IMR-90 (cell line): ENCODE data around the gene VCPKMT. TPM values are rescaled to one million over a fixed set of nuclear protein-coding genes. Genes with fewer than 3 reads are reported as not detected.

Experiments
- ATAC-seq: fragments of 200-7000 bp; cut with Tn5 transposase; 2 replicates; pipeline ENCODE4 v1.9.1; 2020; ENCODE audit warnings: low read depth, mild to moderate bottlenecking, moderate library complexity
- BruUV-seq: library from RNA; stranded (reverse); fragments of 400-500 nt; replicated peaks from 2 replicates; lab custom pipeline; 2021; lab: Mats Ljungman, UMichigan
- CTCF ChIA-PET: fragments of 300-600 bp; formaldehyde crosslinking; extraction: SDS; loops from one replicate; lab custom pipeline; 2021; ENCODE audit warnings: antibody characterized with exemption; lab: Yijun Ruan, JAX
- POLR2A ChIA-PET: fragments of 300-600 bp; sonication (Branson Sonifier 250); formaldehyde crosslinking; loops from one replicate; lab custom pipeline; 2022; ENCODE audit warnings: antibody characterized with exemption; ENCODE audit not compliant: unreplicated experiment; lab: Charles Lee
- DNase-seq: peaks from one replicate; pipeline ENCODE4 v3.0.0; 2013
- H2AFZ ChIP-seq: replicated peaks from 2 replicates; pipeline ENCODE3; 2013; ENCODE audit warnings: low read length, mild to moderate bottlenecking; ENCODE audit not compliant: poor library complexity
- H2AK5ac ChIP-seq: 2 replicates; pipeline ENCODE4 v1.6.1; 2013; ENCODE audit warnings: low read depth, low read length, inconsistent platforms
- H2AK9ac ChIP-seq: replicated peaks from 2 replicates; pipeline ENCODE3; 2013; ENCODE audit warnings: mild to moderate bottlenecking, low read depth, low read length, moderate library complexity; ENCODE audit not compliant: poor library complexity
- H2BK120ac ChIP-seq: 2 replicates; pipeline ENCODE4 v1.6.1; 2013; ENCODE audit warnings: low read depth, low read length, inconsistent platforms
- H2BK15ac ChIP-seq: 3 replicates; pipeline ENCODE4 v1.6.1; 2013; ENCODE audit warnings: low read depth, low read length, inconsistent platforms
- H2BK20ac ChIP-seq: 2 replicates; pipeline ENCODE4 v1.6.1; 2013; ENCODE audit warnings: low read depth, mild to moderate bottlenecking, inconsistent platforms, low read length, moderate library complexity
- H2BK5ac ChIP-seq: 2 replicates; pipeline ENCODE4 v1.6.1; 2013; ENCODE audit warnings: mild to moderate bottlenecking, low read depth, low read length, inconsistent platforms; ENCODE audit not compliant: poor library complexity, severe bottlenecking
- H3K14ac ChIP-seq: replicated peaks from 2 replicates; pipeline ENCODE4 v1.6.1; 2013; ENCODE audit warnings: low read depth, low read length, inconsistent platforms
- H3K18ac ChIP-seq: 2 replicates; pipeline ENCODE4 v1.6.1; 2013; ENCODE audit warnings: low read depth, low read length, control low read depth
- H3K23ac ChIP-seq: 2 replicates; pipeline ENCODE4 v1.6.1; 2013; ENCODE audit warnings: low read depth, low read length, inconsistent platforms
- H3K27ac ChIP-seq: 2 replicates; pipeline ENCODE4 v1.5.1; 2013; ENCODE audit warnings: mild to moderate bottlenecking, control low read depth, low read length; ENCODE audit not compliant: insufficient read depth
- H3K27me3 ChIP-seq: 2 replicates; pipeline ENCODE4 v1.6.1; 2013; ENCODE audit warnings: low read length; ENCODE audit not compliant: control insufficient read depth, insufficient read depth
- H3K36me3 ChIP-seq: 2 replicates; pipeline ENCODE4 v1.6.1; 2013; ENCODE audit warnings: low read length, mixed read lengths; ENCODE audit not compliant: control insufficient read depth, insufficient read depth
- H3K4ac ChIP-seq: 2 replicates; pipeline ENCODE4 v1.6.1; 2013; ENCODE audit warnings: low read depth, low read length, inconsistent platforms
- H3K4me1 ChIP-seq: 2 replicates; pipeline ENCODE4 v1.6.1; 2013; ENCODE audit warnings: low read length, mixed read lengths; ENCODE audit not compliant: control insufficient read depth, insufficient read depth
- H3K4me2 ChIP-seq: 2 replicates; pipeline ENCODE4 v1.6.1; 2013; ENCODE audit warnings: low read depth, mild to moderate bottlenecking, control low read depth, low read length, moderate library complexity
- H3K4me3 ChIP-seq: 2 replicates; pipeline ENCODE4 v1.5.1; 2013; ENCODE audit warnings: low read depth, mild to moderate bottlenecking, control low read depth, low read length, moderate library complexity; ENCODE audit not compliant: insufficient read depth
- H3K56ac ChIP-seq: 2 replicates; pipeline ENCODE4 v1.6.1; 2013; ENCODE audit warnings: low read length, inconsistent platforms; ENCODE audit not compliant: insufficient read depth; ENCODE audit errors: extremely low read depth
- H3K79me1 ChIP-seq, 2 experiments: 2 replicates each; pipeline ENCODE4 v1.6.1; 2013; ENCODE audit warnings: low read length in 2 of 2, inconsistent platforms in 1 of 2, low read depth in 1 of 2
- H3K9ac ChIP-seq: 2 replicates; pipeline ENCODE4 v1.6.1; 2013; ENCODE audit warnings: low read depth, low read length, control low read depth
- H3K9me1 ChIP-seq: 2 replicates; pipeline ENCODE4 v1.6.1; 2013; ENCODE audit warnings: low read length, inconsistent platforms; ENCODE audit not compliant: insufficient read depth
- H3K9me3 ChIP-seq: 2 replicates; pipeline ENCODE4 v1.6.1; 2013; ENCODE audit warnings: low read length; ENCODE audit not compliant: control insufficient read depth, insufficient read depth
- H4K20me1 ChIP-seq: 2 replicates; pipeline ENCODE4 v1.6.1; 2013; ENCODE audit warnings: low read length, inconsistent platforms; ENCODE audit not compliant: insufficient read depth
- H4K5ac ChIP-seq: 2 replicates; pipeline ENCODE4 v1.6.1; 2013; ENCODE audit warnings: mild to moderate bottlenecking, low read depth, low read length, control low read depth
- H4K8ac ChIP-seq, 2 experiments: 2 replicates each; pipeline ENCODE4 v1.6.1; 2013; ENCODE audit warnings: low read depth in 2 of 2, low read length in 2 of 2, control low read depth in 1 of 2, inconsistent platforms in 1 of 2
- H4K91ac ChIP-seq: 2 replicates; pipeline ENCODE4 v1.6.1; 2013; ENCODE audit warnings: low read depth, low read length, inconsistent platforms; ENCODE audit not compliant: insufficient read depth
- BHLHE40 ChIP-seq: fragments of 150-350 bp; IDR thresholded peaks from 2 replicates; pipeline ENCODE4 v1.6.1; 2016; ENCODE audit warnings: mild to moderate bottlenecking, low read depth, low read length
- CEBPB ChIP-seq: IDR thresholded peaks from 2 replicates; pipeline ENCODE4 v1.6.1; 2012; ENCODE audit warnings: low read depth, low read length, improper control_type of control experiment
- CHD1 ChIP-seq: IDR thresholded peaks from 2 replicates; pipeline ENCODE4 v1.6.1; 2012; ENCODE audit warnings: low read depth, low read length, improper control_type of control experiment
- FOS ChIP-seq: fragments of 150-350 bp; IDR thresholded peaks from 2 replicates; pipeline ENCODE4 v1.6.1; 2016; ENCODE audit warnings: low read depth, low read length
- MAFK ChIP-seq: IDR thresholded peaks from 2 replicates; pipeline ENCODE4 v1.6.1; 2012; ENCODE audit warnings: low read depth, low read length, improper control_type of control experiment
- MAZ ChIP-seq: IDR thresholded peaks from 2 replicates; pipeline ENCODE4 v1.6.1; 2012; ENCODE audit warnings: low read depth, mild to moderate bottlenecking, low read length, improper control_type of control experiment, moderate library complexity, borderline replicate concordance
- MXI1 ChIP-seq: IDR thresholded peaks from 2 replicates; pipeline ENCODE4 v1.6.1; 2012; ENCODE audit warnings: low read depth, mild to moderate bottlenecking, low read length, moderate library complexity, borderline replicate concordance
- NFE2L2 ChIP-seq: fragments of 150-350 bp; IDR thresholded peaks from 2 replicates; pipeline ENCODE4 v1.6.1; 2016; ENCODE audit warnings: low read depth, mild to moderate bottlenecking, low read length
- POLR2A ChIP-seq: IDR thresholded peaks from 2 replicates; pipeline ENCODE4 v1.6.1; 2012; ENCODE audit warnings: mild to moderate bottlenecking, low read depth, low read length
- RAD21 ChIP-seq: IDR thresholded peaks from 2 replicates; pipeline ENCODE4 v1.6.1; 2012; ENCODE audit warnings: low read length, improper control_type of control experiment
- RCOR1 ChIP-seq: IDR thresholded peaks from 2 replicates; pipeline ENCODE4 v1.6.1; 2012; ENCODE audit warnings: mild to moderate bottlenecking, low read length, improper control_type of control experiment; ENCODE audit not compliant: insufficient replicate concordance
- RFX5 ChIP-seq: IDR thresholded peaks from 2 replicates; pipeline ENCODE4 v1.8.0; 2012; ENCODE audit warnings: low read depth, mild to moderate bottlenecking, low read length, moderate library complexity
- SMC3 ChIP-seq: fragments of 150-350 bp; IDR thresholded peaks from 2 replicates; pipeline ENCODE4 v1.6.1; 2016; ENCODE audit warnings: low read depth, mild to moderate bottlenecking, antibody characterized with exemption, low read length, moderate library complexity
- WGBS, 2 experiments: methylation state at CpG; one replicate each; pipeline versions ENCODE4 v1.1.5 to v1.1.7; 2013; ENCODE audit warnings: missing lambda C conversion rate in 2 of 2; ENCODE audit not compliant: insufficient read length in 1 of 2; ENCODE audit errors: extremely low coverage in 2 of 2; 5-methylcytosine and 5-hydroxymethylcytosine counted together
- dilution Hi-C: fragments of 300-500 bp; cut with HindIII; formaldehyde crosslinking; loops from one replicate; pipeline ENCODE4 v1.14.3; 2018; ENCODE audit warnings: low sequenced_read_pairs; ENCODE audit not compliant: unreplicated experiment
- in situ Hi-C: fragments of 300-500 bp; cut with MboI; formaldehyde crosslinking; loops from 3 replicates; pipeline ENCODE4 v1.14.3; 2019; ENCODE audit warnings: low sequenced_read_pairs, inconsistent platforms, mixed read lengths
- intact Hi-C: fragments of 100-400 bp; cut with micrococcal nuclease; formaldehyde crosslinking; loops from 2 replicates; pipeline ENCODE4 v1.10.0; 2022
- polyA plus RNA-seq, 3 experiments: library from polyadenylated mRNA; depleted of rRNA; stranded (reverse); fragments of >200 nt; gene quantifications; 2 replicates each; pipeline ENCODE4 v1.2.3, GENCODE V29; 2012; ENCODE audit warnings: low replicate concordance in 1 of 3
- total RNA-seq: library from RNA; depleted of rRNA; stranded (reverse); fragments of >200 nt; gene quantifications from 2 replicates; pipeline ENCODE4 v1.2.3, GENCODE V29; 2012
- TF ChIP-seq, protein P1 (sequence below): fragments of 150-350 bp; IDR thresholded peaks from 2 replicates; pipeline ENCODE4 v1.6.1; 2016; ENCODE audit warnings: low read depth, mild to moderate bottlenecking, low read length, moderate library complexity, borderline replicate concordance
- TF ChIP-seq, protein P2 (sequence below): fragments of 150-350 bp; IDR thresholded peaks from 2 replicates; pipeline ENCODE4 v1.6.1; 2017; ENCODE audit warnings: mild to moderate bottlenecking, antibody characterized with exemption, low read length, low read depth
- TF ChIP-seq, protein P3 (sequence below): conservative IDR thresholded peaks from 2 replicates; pipeline ENCODE4 v1.5.1; 2012; ENCODE audit warnings: mild to moderate bottlenecking, low read depth, low read length, improper control_type of control experiment

Gene VCPKMT
- total and polyA plus RNA-seq, 2 of the 4 experiments (the other 2 are of a cell fraction), result 2.5 to 4.7 TPM

DNA sequence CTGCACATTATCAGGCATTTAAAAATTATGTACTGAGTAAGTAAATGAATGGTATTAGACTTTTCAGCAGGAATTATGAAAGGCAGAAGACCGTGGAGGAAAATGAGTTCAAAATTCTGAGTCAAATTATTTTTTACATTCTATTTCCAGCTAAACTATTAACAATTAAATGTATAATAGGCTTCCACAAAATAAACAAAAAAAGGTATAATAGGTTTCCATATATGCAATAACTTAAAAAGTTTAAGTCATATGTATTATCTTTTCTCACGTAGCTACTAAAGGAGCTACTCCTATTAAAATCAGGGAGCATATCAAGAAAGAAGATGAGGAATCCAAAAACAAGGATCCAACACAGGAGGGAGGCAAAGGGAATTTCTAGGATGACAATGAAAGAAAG is 11.4 kb upstream of the VCPKMT start:
- no peaks in the 10 kb centered on the region for H3K4me1 ChIP-seq
- no peak overlapping the region for H2BK120ac ChIP-seq
- no peak overlapping the region for H2BK5ac ChIP-seq
- no peak overlapping the region for H3K56ac ChIP-seq
- ChIA-PET CTCF (no interaction called here), POLR2A (no interaction called here)
- H3K36me3 ChIP-seq, result peaks cover 16% of the 10 kb centered on the region
- no peak overlapping the region for H2BK15ac ChIP-seq
- H4K20me1 ChIP-seq, result no peaks in the 10 kb centered on the region
- DNase-seq (no peak), ATAC-seq (no peak)
- no peak overlapping the region for H3K18ac ChIP-seq
- H2AK9ac ChIP-seq, result no peak overlapping the region
- H3K27ac ChIP-seq, result no peak overlapping the region
- no peaks in the 10 kb centered on the region; a peak in 1 of 4 replicates for H3K79me1 ChIP-seq
- TF ChIP-seq MAFK, result no peak
- TF ChIP-seq CEBPB, result no peak
- TF ChIP-seq RFX5, result no peak
- TF ChIP-seq FOS, result no peak
- TF ChIP-seq RAD21, result no peak
- TF ChIP-seq POLR2A, result no peak
- TF ChIP-seq MXI1, result no peak
- TF ChIP-seq, protein P1, sequence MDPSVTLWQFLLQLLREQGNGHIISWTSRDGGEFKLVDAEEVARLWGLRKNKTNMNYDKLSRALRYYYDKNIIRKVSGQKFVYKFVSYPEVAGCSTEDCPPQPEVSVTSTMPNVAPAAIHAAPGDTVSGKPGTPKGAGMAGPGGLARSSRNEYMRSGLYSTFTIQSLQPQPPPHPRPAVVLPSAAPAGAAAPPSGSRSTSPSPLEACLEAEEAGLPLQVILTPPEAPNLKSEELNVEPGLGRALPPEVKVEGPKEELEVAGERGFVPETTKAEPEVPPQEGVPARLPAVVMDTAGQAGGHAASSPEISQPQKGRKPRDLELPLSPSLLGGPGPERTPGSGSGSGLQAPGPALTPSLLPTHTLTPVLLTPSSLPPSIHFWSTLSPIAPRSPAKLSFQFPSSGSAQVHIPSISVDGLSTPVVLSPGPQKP, result no peak
- TF ChIP-seq, protein P2, sequence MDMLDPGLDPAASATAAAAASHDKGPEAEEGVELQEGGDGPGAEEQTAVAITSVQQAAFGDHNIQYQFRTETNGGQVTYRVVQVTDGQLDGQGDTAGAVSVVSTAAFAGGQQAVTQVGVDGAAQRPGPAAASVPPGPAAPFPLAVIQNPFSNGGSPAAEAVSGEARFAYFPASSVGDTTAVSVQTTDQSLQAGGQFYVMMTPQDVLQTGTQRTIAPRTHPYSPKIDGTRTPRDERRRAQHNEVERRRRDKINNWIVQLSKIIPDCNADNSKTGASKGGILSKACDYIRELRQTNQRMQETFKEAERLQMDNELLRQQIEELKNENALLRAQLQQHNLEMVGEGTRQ, result no peak
- no peak for TF ChIP-seq MAZ
- TF ChIP-seq CHD1, result no peak
- TF ChIP-seq NFE2L2, result no peak
- TF ChIP-seq, protein P3, sequence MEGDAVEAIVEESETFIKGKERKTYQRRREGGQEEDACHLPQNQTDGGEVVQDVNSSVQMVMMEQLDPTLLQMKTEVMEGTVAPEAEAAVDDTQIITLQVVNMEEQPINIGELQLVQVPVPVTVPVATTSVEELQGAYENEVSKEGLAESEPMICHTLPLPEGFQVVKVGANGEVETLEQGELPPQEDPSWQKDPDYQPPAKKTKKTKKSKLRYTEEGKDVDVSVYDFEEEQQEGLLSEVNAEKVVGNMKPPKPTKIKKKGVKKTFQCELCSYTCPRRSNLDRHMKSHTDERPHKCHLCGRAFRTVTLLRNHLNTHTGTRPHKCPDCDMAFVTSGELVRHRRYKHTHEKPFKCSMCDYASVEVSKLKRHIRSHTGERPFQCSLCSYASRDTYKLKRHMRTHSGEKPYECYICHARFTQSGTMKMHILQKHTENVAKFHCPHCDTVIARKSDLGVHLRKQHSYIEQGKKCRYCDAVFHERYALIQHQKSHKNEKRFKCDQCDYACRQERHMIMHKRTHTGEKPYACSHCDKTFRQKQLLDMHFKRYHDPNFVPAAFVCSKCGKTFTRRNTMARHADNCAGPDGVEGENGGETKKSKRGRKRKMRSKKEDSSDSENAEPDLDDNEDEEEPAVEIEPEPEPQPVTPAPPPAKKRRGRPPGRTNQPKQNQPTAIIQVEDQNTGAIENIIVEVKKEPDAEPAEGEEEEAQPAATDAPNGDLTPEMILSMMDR, result no peak
- TF ChIP-seq SMC3, result no peak
- TF ChIP-seq RCOR1, result no peak
- TF ChIP-seq BHLHE40, result no peak
- no TSS peak for BruUV-seq
- H3K14ac ChIP-seq, result no peak overlapping the region
- H3K27me3 ChIP-seq, result no peaks in the 10 kb centered on the region
- no peak overlapping the region for H3K4ac ChIP-seq
- no peak overlapping the region for H3K23ac ChIP-seq
- H3K9me3 ChIP-seq, result no peaks in the 10 kb centered on the region
- H2AK5ac ChIP-seq, result no peak overlapping the region
- in situ Hi-C loops (no loop called here), dilution Hi-C loops (no loop called here), intact Hi-C loops (loop anchor here (5.0 kb wide), 1 partner anchor 39 kb away; no protein-coding TSS in a partner anchor)
- no peak overlapping the region for H3K4me2 ChIP-seq
- no peak overlapping the region for H3K4me3 ChIP-seq
- no CpG with 5 or more reads among the region's 2 CpGs for whole genome bisulfite sequencing, 2 experiments
- H4K91ac ChIP-seq, result no peak overlapping the region
- H4K5ac ChIP-seq, result no peak overlapping the region
- no peak overlapping the region for H4K8ac ChIP-seq
- H2AFZ ChIP-seq, result no peak overlapping the region
- H3K9me1 ChIP-seq, result no peaks in the 10 kb centered on the region
- H2BK20ac ChIP-seq, result no peak overlapping the region
- H3K9ac ChIP-seq, result no peak overlapping the region
